Ovary (tissue), 9 donors: ENCODE results near the gene ABLIM2. TPM values are rescaled to one million over a fixed set of nuclear protein-coding genes. Genes with fewer than 3 reads are reported as not detected.

Source experiments
- DNase-seq, 5 donors: peaks; one replicate each; pipeline ENCODE4 v3.0.0-alpha.2; 2019 to 2020
- H3K27ac ChIP-seq, 2 donors: fragments of 200-600 bp; one replicate each; pipeline versions ENCODE4 v1.5.1 to v1.8.0; 2019 to 2022
- H3K27me3 ChIP-seq: fragments of 200-600 bp; one replicate; pipeline ENCODE4 v1.8.0; 2022
- H3K36me3 ChIP-seq: fragments of 200-600 bp; sonication (generic); one replicate; pipeline ENCODE4 v1.5.1; 2019
- H3K4me1 ChIP-seq: one replicate; pipeline ENCODE4 v1.8.1; 2013; ENCODE audit warnings: mild to moderate bottlenecking, moderate library complexity; ENCODE audit not compliant: insufficient read depth
- H3K4me3 ChIP-seq: fragments of 200-600 bp; sonication (generic); one replicate; pipeline ENCODE4 v1.5.1; 2017
- H3K9me3 ChIP-seq, 2 donors: fragments of 200-600 bp in 1 of 2; sonication (generic) in 1 of 2; one replicate each; pipeline versions ENCODE4 v1.5.1 to v1.8.1; 2013 to 2019; ENCODE audit warnings: mild to moderate bottlenecking in 1 of 2, moderate library complexity in 1 of 2
- EP300 ChIP-seq: sonication (generic); formaldehyde crosslinking; IDR thresholded peaks from one replicate; pipeline ENCODE4 v1.6.1; 2017; ENCODE audit warnings: antibody characterized with exemption
- POLR2A ChIP-seq: fragments of 450-650 bp; IDR thresholded peaks from one replicate; pipeline ENCODE4 v1.6.1; 2017; ENCODE audit warnings: antibody characterized with exemption, mild to moderate bottlenecking, moderate library complexity
- WGBS, 3 donors: extraction: QIAGEN DNeasy Blood & Tissue Kit in 1 of 3; methylation state at CpG; one replicate each; pipeline versions ENCODE4 v1.1.5 to v1.1.7; 2013 to 2017; 5-methylcytosine and 5-hydroxymethylcytosine counted together
- intact Hi-C, 4 donors: fragments of 100-400 bp; cut with DNase I; formaldehyde crosslinking; loops; one replicate each; pipeline versions ENCODE4 v1.11.0 to v1.15.1; 2022 to 2023
- polyA plus RNA-seq, 2 donors: library from polyadenylated mRNA; stranded (reverse); fragments of 200-250 nt in 1 of 2; fragments of 350-450 nt in 1 of 2; fragmentation: Illumina TruSeq in 1 of 2; extraction: RNeasy Lipid Tissue Mini Kit (QIAGEN cat#74804) in 1 of 2; gene quantifications; one replicate each; pipeline ENCODE4 v1.2.3, GENCODE V29; 2013 to 2014
- total RNA-seq, 7 donors: library from RNA; depleted of rRNA in 2 of 7; stranded (reverse); fragments of >200 nt in 2 of 7; fragmentation: NEBNext Ultra II Directional in 3 of 7; extraction: Animal tissue kit (Norgen Biotek cat#: 25700) in 3 of 7; gene quantifications; one replicate each; pipeline versions ENCODE4 v1.1.0 to v1.2.4, GENCODE V29; 2016 to 2023
- TF ChIP-seq, protein P1 (sequence below), 3 donors: fragments of 450-650 bp in 2 of 3; fragments of 200-600 bp in 1 of 3; IDR thresholded peaks; one replicate each; pipeline versions ENCODE4 v1.5.1 to v1.8.0; 2016 to 2022; ENCODE audit warnings: antibody characterized with exemption in 3 of 3, mild to moderate bottlenecking in 1 of 3
- donor health status: DM: no; HTN: no; CAD: no; lungs with moderate emphysema.
- donor health status: DM: no; HTN: no; CAD: no.
- donor health status: Bipolar disorder and iron deficiency.
- donor health status: DM: yes; HTN: yes; CAD: no.
- donor health status: DM: no; HTN: no; CAD: no.
- donor health status: DM: yes; HTN: yes; CAD: no.

Gene ABLIM2
- total and polyA plus RNA-seq, 9 donors, result 0.81 to 7.9 (median 2.1) TPM

DNA sequence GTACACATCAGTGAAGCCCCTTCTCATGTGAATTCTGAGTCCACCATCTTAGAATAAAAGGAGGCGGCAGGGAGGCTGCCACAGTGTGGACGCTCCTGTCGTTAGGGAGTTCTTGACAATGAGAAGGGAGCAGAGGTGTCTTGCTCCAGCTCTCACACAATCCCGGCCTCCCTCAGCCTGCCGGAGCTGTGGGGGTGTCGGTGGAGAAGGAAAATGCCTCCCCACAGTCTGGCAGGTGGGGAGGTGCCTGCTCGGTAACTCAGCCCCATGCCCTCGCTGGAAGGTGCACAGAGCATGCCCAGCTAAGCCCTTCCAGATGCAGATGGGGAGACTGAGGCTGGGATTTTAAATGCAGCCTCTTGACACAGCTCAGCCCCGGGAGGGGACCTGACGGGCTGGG lies 20.5 kb upstream of the ABLIM2 start:
- intact Hi-C loops, result loop anchor here in 1 of 4 donors (10.0 kb wide), 1 partner anchor 226 kb away; no protein-coding TSS in a partner anchor
- Histone ChIP-seq H3K4me3 (no peak overlapping the region), H3K27ac (no peak overlapping the region), H3K9me3 (no peaks in the 10 kb centered on the region), H3K36me3 (no peaks in the 10 kb centered on the region), H3K4me1 (no peaks in the 10 kb centered on the region), H3K27me3 (no peaks in the 10 kb centered on the region)
- DNase-seq, result no peak
- WGBS, 3 donors, result 75 to 83% (median 75%) methylated on average over 10 of the region's 10 CpGs
- TF ChIP-seq, protein P1, sequence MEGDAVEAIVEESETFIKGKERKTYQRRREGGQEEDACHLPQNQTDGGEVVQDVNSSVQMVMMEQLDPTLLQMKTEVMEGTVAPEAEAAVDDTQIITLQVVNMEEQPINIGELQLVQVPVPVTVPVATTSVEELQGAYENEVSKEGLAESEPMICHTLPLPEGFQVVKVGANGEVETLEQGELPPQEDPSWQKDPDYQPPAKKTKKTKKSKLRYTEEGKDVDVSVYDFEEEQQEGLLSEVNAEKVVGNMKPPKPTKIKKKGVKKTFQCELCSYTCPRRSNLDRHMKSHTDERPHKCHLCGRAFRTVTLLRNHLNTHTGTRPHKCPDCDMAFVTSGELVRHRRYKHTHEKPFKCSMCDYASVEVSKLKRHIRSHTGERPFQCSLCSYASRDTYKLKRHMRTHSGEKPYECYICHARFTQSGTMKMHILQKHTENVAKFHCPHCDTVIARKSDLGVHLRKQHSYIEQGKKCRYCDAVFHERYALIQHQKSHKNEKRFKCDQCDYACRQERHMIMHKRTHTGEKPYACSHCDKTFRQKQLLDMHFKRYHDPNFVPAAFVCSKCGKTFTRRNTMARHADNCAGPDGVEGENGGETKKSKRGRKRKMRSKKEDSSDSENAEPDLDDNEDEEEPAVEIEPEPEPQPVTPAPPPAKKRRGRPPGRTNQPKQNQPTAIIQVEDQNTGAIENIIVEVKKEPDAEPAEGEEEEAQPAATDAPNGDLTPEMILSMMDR (IDR thresholded peaks at IDR 0.05), result no peak
- no peak for TF ChIP-seq POLR2A
- no peak for TF ChIP-seq EP300

DNA sequence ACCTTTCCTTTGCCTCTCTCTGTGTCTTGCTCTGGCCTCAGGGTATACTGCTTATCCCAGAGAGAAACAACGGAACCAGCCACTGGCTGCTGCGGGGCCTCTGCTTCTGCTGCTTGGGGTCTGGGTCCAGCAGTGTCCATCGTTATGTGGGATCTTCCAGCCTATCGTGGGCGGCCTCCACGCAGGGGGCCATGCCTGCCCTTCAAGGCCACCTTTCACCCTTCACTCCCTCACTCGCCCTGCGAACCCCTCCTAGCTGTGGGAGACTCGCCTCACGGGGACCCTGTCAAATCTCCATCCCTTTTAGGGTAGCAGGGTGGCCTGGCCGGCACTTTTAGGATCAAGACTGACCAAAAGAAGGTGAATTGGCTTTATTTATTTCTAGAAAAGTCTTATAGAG lies 19.3 kb upstream of the ABLIM2 start:
- no peaks in the 10 kb centered on the region for H3K27me3 ChIP-seq
- H3K4me3 ChIP-seq, result no peak overlapping the region
- no peaks in the 10 kb centered on the region for H3K4me1 ChIP-seq
- no peak for TF ChIP-seq POLR2A
- TF ChIP-seq, protein P1 (IDR thresholded peaks at IDR 0.05), result no peak
- no peak for TF ChIP-seq EP300
- intact Hi-C loops, result loop anchor here in 1 of 4 donors (10.0 kb wide), 1 partner anchor 227 kb away; no protein-coding TSS in a partner anchor
- H3K36me3 ChIP-seq, result no peaks in the 10 kb centered on the region
- H3K27ac ChIP-seq, result no peak overlapping the region
- 83 to 86% (median 84%) methylated on average over 11 of the region's 11 CpGs for WGBS, 3 donors
- H3K9me3 ChIP-seq, result no peaks in the 10 kb centered on the region
- no peak for DNase-seq

DNA sequence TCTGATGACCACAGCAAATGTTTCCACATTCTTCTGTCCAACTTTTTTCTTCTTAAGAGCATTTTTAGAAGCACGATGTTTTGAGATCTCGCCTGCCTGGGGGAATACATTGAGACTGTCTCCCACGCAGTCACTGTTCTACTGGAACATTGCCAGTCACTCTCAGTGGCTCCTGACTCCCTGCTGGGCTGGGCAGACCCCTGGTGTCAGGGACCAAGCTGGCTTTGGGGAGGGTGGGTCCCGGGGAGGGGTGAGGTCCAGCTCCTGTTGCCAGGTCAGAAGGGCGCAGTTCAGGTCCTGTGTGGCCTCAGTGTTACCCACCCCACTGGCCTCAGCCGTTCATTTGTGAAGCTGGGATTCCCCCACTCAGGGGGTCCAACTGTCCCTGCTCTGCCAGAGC lies 18.9 kb upstream of the ABLIM2 start:
- Histone ChIP-seq H3K27me3 (no peaks in the 10 kb centered on the region), H3K36me3 (no peaks in the 10 kb centered on the region), H3K9me3 (no peaks in the 10 kb centered on the region), H3K4me1 (no peaks in the 10 kb centered on the region), H3K27ac (no peak overlapping the region), H3K4me3 (no peak overlapping the region)
- DNase-seq, result no peak
- TF ChIP-seq EP300 (no peak), POLR2A (no peak)
- TF ChIP-seq, protein P1 (IDR thresholded peaks at IDR 0.05), result no peak
- WGBS, 3 donors, result 47 to 52% (median 48%) methylated on average over 5 to 6 of the region's 6 CpGs
- intact Hi-C loops, result loop anchor here in 1 of 4 donors (10.0 kb wide), 1 partner anchor 227 kb away; no protein-coding TSS in a partner anchor

DNA sequence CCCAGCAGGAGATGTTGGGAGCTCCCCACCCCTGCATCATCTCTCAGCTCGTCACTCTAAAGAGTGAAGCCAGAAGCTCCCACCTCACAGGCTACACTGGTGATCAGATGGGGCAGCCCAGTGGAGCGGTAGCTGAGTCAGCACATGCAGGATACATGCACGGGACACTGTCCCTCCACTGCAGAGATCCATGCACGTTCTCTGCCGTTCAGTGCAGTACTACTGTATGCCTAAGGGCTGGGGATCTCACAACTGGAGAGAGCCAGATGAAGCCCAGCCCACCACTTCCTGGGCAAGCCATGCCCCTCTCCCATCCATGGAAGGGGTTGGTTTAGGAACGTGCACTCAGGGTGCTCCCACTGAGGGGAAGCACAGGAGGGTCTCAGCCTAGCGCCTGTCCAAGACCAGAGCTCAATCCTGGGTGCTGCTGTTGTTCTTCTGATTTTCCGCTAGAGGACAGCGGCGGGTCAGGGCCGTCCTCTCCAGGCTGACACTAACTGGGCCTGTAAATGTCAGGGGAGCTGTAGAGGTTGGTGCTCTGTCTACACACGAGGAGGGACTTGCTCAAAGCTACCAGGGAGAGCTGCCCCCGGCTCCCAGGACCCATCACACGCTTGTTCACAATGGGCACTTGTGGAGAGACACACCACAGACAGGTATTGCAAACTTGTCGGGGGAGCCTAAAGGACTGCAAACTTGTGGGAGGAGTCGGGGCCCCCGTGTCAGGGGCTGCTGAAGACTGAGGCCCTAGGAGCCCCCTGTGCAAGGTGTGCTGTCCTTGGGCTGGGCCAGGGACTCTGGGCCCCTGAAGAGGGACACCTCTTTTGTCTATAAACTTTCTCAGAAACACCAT lies 18.2 kb upstream of the ABLIM2 start:
- H3K27ac ChIP-seq, result no peak overlapping the region
- no peaks in the 10 kb centered on the region for H3K36me3 ChIP-seq
- H3K9me3 ChIP-seq, result no peaks in the 10 kb centered on the region
- 31 to 38% (median 33%) methylated on average over 17 of the region's 17 CpGs for WGBS, 3 donors
- intact Hi-C loops, result loop anchor here in 1 of 4 donors (10.0 kb wide), 1 partner anchor 228 kb away; no protein-coding TSS in a partner anchor
- no peaks in the 10 kb centered on the region for H3K4me1 ChIP-seq
- no peak for TF ChIP-seq EP300
- TF ChIP-seq, protein P1 (IDR thresholded peaks at IDR 0.05), result peak; percentile 44 to 60 (median 47)
- no peak overlapping the region for H3K4me3 ChIP-seq
- no peaks in the 10 kb centered on the region for H3K27me3 ChIP-seq
- peak in 1 of 5 donors; percentile 40 for DNase-seq
